Right lobe of liver (tissue), 6 donors: ENCODE data around the gene RALGAPA2. TPM values are rescaled to one million over a fixed set of nuclear protein-coding genes. Genes with fewer than 3 reads are reported as not detected.
A peak's percentile ranks its signal among the peaks of the same experiment; 100 is the strongest.

Experiments
- ATAC-seq, 4 donors: fragments of 200-7000 bp; cut with Tn5 transposase; one replicate each; pipeline ENCODE4 v1.9.1; 2020; ENCODE audit warnings: mild to moderate bottlenecking in 4 of 4, moderate library complexity in 4 of 4
- DNase-seq, 3 donors: peaks; one replicate each; pipeline ENCODE4 v3.0.0-alpha.2; 2020
- H3K27ac ChIP-seq, 3 donors: fragments of 200-600 bp; one replicate each; pipeline ENCODE4 v1.8.0; 2022
- H3K27me3 ChIP-seq, 2 donors: fragments of 200-600 bp; one replicate each; pipeline ENCODE4 v1.8.0; 2022
- H3K36me3 ChIP-seq, 4 donors: fragments of 200-600 bp; sonication (generic) in 1 of 4; one replicate each; pipeline versions ENCODE4 v1.5.1 to v1.8.0; 2017 to 2022; ENCODE audit warnings: control low read depth in 1 of 4
- H3K4me1 ChIP-seq, 4 donors: fragments of 200-600 bp; sonication (generic) in 1 of 4; one replicate each; pipeline versions ENCODE4 v1.5.1 to v1.8.0; 2017 to 2022; ENCODE audit warnings: control low read depth in 1 of 4
- H3K4me3 ChIP-seq, 3 donors: fragments of 200-600 bp; one replicate each; pipeline ENCODE4 v1.8.0; 2022
- H3K9me3 ChIP-seq, 4 donors: fragments of 200-600 bp; sonication (generic) in 1 of 4; one replicate each; pipeline versions ENCODE4 v1.5.1 to v1.8.0; 2017 to 2022; ENCODE audit warnings: control low read depth in 1 of 4
- POLR2A ChIP-seq: fragments of 450-650 bp; IDR thresholded peaks from one replicate; pipeline ENCODE4 v1.6.1; 2017; ENCODE audit warnings: antibody characterized with exemption, mild to moderate bottlenecking
- WGBS: methylation state at CpG from one replicate; pipeline ENCODE4 v1.1.6; 2018; ENCODE audit warnings: low coverage, low lambda C conversion rate; ENCODE audit not compliant: insufficient coverage; ENCODE audit errors: missing lambda C conversion rate; 5-methylcytosine and 5-hydroxymethylcytosine counted together
- intact Hi-C, 2 donors: fragments of 100-400 bp; cut with DNase I; formaldehyde crosslinking; loops; one replicate each; pipeline versions ENCODE4 v1.11.2 to v1.14.1; 2022
- total RNA-seq, 6 experiments: library from RNA; depleted of rRNA in 2 of 6; stranded (reverse); fragments of >200 nt in 2 of 6; fragmentation: NEBNext Ultra II Directional in 3 of 6; extraction: Animal tissue kit (Norgen Biotek cat#: 25700) in 3 of 6; gene quantifications; one replicate each; pipeline versions ENCODE4 v1.1.0 to v1.2.4, GENCODE V29; 2016 to 2023
- TF ChIP-seq, protein P1 (sequence below), 4 donors: fragments of 200-600 bp in 3 of 4; fragments of 450-650 bp in 1 of 4; IDR thresholded peaks; one replicate each; pipeline versions ENCODE4 v1.5.1 to v1.8.0; 2016 to 2022; ENCODE audit warnings: antibody characterized with exemption in 4 of 4, mild to moderate bottlenecking in 2 of 4
- donor health status: DM: no; HTN: yes; CAD: no.
- donor health status: DM: no; HTN: no; CAD: no.
- donor health status: DM: no; HTN: no; CAD: no.
- donor health status: DM: no; HTN: yes; CAD: no.
- donor health status: DM: no; HTN: yes; CAD: no.

The RALGAPA2 gene
- total RNA-seq, 6 experiments from 2014 or later: 38.3 to 76.7 (median 62.7) TPM

DNA sequence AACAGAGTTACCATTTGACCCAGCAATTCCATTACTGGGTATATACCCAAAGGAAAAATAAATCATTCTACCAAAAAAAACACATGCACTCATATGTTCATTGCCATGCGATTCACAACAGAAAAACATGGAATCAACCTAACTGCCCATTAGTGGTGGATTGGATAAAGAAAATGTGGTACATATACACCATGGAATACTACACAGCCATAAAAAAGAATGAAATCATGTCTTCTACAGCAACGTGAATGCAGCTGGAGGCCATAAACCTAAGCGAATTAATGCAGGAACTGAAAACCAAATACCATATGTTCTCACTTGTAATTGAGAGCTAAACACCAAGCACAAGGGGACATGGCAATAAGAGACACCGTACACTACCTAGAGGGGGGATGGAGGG lies 12.5 kb downstream of the RALGAPA2 start:
- H3K4me3 ChIP-seq: no peak overlapping the region
- H3K9me3 ChIP-seq: no peaks in the 10 kb centered on the region
- no peaks in the 10 kb centered on the region for H3K36me3 ChIP-seq
- DNase-seq (no peak), ATAC-seq (no peak)
- H3K27ac ChIP-seq: peak overlapping the region in 2 of 3 donors; percentile 55 to 63
- WGBS: 98% methylated on average over 4 of the region's 4 CpGs
- no peaks in the 10 kb centered on the region for H3K27me3 ChIP-seq
- TF ChIP-seq POLR2A: no peak
- TF ChIP-seq, protein P1, sequence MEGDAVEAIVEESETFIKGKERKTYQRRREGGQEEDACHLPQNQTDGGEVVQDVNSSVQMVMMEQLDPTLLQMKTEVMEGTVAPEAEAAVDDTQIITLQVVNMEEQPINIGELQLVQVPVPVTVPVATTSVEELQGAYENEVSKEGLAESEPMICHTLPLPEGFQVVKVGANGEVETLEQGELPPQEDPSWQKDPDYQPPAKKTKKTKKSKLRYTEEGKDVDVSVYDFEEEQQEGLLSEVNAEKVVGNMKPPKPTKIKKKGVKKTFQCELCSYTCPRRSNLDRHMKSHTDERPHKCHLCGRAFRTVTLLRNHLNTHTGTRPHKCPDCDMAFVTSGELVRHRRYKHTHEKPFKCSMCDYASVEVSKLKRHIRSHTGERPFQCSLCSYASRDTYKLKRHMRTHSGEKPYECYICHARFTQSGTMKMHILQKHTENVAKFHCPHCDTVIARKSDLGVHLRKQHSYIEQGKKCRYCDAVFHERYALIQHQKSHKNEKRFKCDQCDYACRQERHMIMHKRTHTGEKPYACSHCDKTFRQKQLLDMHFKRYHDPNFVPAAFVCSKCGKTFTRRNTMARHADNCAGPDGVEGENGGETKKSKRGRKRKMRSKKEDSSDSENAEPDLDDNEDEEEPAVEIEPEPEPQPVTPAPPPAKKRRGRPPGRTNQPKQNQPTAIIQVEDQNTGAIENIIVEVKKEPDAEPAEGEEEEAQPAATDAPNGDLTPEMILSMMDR (IDR thresholded peaks at IDR 0.05): no peak
- intact Hi-C loops: no loop called here
- H3K4me1 ChIP-seq: peaks cover 0 to 37% (median 8%) of the 10 kb centered on the region in 4 donors

DNA sequence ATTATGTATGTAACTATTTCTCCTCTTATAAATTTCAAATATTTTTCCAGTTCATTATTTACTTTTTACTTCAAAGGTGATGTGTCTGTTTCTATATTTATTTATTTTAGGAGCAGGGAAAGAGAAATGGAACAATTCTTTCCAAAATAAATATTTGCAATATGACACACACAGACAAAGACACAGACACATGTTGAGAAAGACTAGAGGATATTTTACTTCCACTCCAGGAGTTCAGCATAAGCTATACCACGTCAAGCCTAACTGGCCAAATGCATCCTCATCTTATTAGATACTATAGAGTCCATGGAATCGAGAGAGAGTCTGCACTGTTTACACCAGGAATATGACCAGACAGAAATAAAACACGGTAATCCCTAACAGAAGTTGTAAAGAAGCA lies 13.3 kb downstream of the RALGAPA2 start:
- no peaks in the 10 kb centered on the region for H3K27me3 ChIP-seq
- intact Hi-C loops: no loop called here

GRCh38 chr20:20697325-20697845 lies 15.1 kb downstream of the RALGAPA2 start:
- WGBS: 75% methylated on average over 4 of the region's 4 CpGs
- ATAC-seq: no peak
- Histone ChIP-seq H3K4me1 (peaks cover 0 to 37% (median 8%) of the 10 kb centered on the region in 4 donors), H3K9me3 (no peaks in the 10 kb centered on the region), H3K4me3 (no peak overlapping the region), H3K27me3 (no peaks in the 10 kb centered on the region), H3K27ac (peak overlapping the region in 2 of 3 donors; percentile 63 to 67), H3K36me3 (no peaks in the 10 kb centered on the region)
- intact Hi-C loops: no loop called here
- DNase-seq: no peak
- TF ChIP-seq POLR2A: no peak
- TF ChIP-seq, protein P1 (IDR thresholded peaks at IDR 0.05): no peak

More for the DNA sequence above, 13.3 kb downstream of the RALGAPA2 start:
- DNase-seq (no peak), ATAC-seq (peak; percentile 71 to 77 (median 74))
- peaks cover 0 to 37% (median 8%) of the 10 kb centered on the region in 4 donors for H3K4me1 ChIP-seq
- H3K9me3 ChIP-seq: no peaks in the 10 kb centered on the region
- H3K27ac ChIP-seq: peak overlapping the region in 2 of 3 donors; percentile 63 to 67
- 43% methylated on average over 3 of the region's 3 CpGs for whole genome bisulfite sequencing
- H3K4me3 ChIP-seq: no peak overlapping the region
- H3K36me3 ChIP-seq: no peaks in the 10 kb centered on the region
- TF ChIP-seq POLR2A: no peak

DNA sequence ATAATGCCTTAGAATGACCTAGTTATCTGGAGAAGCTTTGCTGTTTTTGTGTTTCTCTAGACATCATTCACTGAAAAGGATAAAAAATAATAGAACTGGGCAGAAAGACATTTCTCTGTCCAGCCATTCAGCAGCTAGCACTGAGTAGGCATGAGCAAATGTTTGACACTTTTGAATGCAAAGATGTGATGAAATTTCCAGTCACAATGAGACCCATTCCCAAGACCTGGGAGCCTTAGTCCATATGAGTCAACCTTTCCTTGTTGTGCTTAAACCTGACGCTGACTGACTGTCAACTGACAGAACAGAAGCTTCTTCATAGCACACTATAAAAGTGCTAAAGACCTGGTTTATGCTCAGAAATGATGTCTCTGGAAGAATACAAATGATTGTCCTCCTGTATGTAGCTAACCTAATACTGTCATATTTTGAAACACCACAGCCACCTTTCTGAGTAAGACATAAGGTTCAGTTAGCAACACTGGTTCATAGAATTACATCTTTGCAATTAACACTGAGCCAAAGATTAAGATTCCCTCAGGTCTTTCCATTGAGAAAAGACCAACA lies 17.1 kb downstream of the RALGAPA2 start:
- DNase-seq: no peak
- H3K9me3 ChIP-seq: no peaks in the 10 kb centered on the region
- H3K27ac ChIP-seq: no peak overlapping the region
- ATAC-seq: peak in 1 of 4 donors; percentile 24
- peaks cover 0 to 26% (median 3%) of the 10 kb centered on the region in 4 donors for H3K4me1 ChIP-seq
- no peaks in the 10 kb centered on the region for H3K36me3 ChIP-seq
- intact Hi-C loops: no loop called here
- no peak overlapping the region for H3K4me3 ChIP-seq
- no peaks in the 10 kb centered on the region for H3K27me3 ChIP-seq
- no peak for TF ChIP-seq POLR2A
- TF ChIP-seq, protein P1 (IDR thresholded peaks at IDR 0.05): no peak
- 43% methylated on average over 1 of the region's 1 CpG for WGBS

GRCh38 chr20:20694591-20694990 lies 17.9 kb downstream of the RALGAPA2 start:
- WGBS: 89% methylated on average over 4 of the region's 4 CpGs

More at GRCh38 chr20:20694591-20694990, 17.9 kb downstream of the RALGAPA2 start:
- no peak overlapping the region for H3K27ac ChIP-seq
- peaks cover 0 to 20% (median 3%) of the 10 kb centered on the region in 4 donors for H3K4me1 ChIP-seq
- no peaks in the 10 kb centered on the region for H3K36me3 ChIP-seq
- no peak for ATAC-seq
- no peak for DNase-seq
- no peak overlapping the region for H3K4me3 ChIP-seq
- intact Hi-C loops: no loop called here
- no peaks in the 10 kb centered on the region for H3K27me3 ChIP-seq
- TF ChIP-seq, protein P1 (IDR thresholded peaks at IDR 0.05): no peak
- no peak for TF ChIP-seq POLR2A
- H3K9me3 ChIP-seq: no peaks in the 10 kb centered on the region
